Measurements from ENCODE around the gene FA2H. TPM values are rescaled to one million over a fixed set of nuclear protein-coding genes. Genes with fewer than 3 reads are reported as not detected.

The FA2H gene
- total RNA-seq, 2 experiments from 2014 or later = not detected

DNA sequence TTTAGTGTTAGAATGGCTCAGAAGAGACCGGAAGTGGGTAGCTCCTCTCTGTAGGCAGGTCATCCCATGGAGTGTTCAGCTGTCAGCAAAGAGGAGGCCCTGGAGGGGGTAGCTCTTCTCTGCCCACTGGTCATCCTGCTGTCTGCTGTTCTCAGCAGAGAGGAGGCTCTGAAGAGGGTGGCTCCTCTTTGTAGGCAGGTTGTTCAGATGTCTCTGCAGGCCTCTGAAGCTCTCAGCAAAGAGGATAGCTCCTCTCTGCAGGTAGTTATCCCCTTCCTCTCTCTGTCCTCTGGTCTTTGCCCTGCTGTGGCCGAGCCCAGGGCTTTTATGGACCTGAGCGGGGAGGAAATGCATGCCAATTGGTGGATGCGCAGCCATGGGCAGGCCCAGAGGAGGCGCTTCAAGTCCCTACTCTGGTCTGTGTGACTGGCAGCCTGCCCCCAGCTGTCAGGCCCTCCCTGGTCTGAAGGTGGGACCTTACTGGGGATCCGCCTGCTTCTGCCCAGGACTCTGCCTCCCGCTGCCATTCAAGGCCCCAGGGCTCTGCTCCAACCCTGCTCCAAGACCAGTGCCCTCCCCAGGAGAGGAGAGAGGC lies 32.5 kb upstream of the FA2H start:
- H3K4me3 Mint-ChIP-seq = no peak overlapping the region
- no peak for ATAC-seq
- H3K27ac Mint-ChIP-seq = no peak overlapping the region
- DNase-seq = no peak
- ChIA-PET POLR2A (no interaction called here), CTCF (interaction anchor here (2.0 kb wide), 1 partner anchor 55 kb away, joined by 10 read pairs; no protein-coding TSS in a partner anchor)
- TF ChIP-seq, protein P1, sequence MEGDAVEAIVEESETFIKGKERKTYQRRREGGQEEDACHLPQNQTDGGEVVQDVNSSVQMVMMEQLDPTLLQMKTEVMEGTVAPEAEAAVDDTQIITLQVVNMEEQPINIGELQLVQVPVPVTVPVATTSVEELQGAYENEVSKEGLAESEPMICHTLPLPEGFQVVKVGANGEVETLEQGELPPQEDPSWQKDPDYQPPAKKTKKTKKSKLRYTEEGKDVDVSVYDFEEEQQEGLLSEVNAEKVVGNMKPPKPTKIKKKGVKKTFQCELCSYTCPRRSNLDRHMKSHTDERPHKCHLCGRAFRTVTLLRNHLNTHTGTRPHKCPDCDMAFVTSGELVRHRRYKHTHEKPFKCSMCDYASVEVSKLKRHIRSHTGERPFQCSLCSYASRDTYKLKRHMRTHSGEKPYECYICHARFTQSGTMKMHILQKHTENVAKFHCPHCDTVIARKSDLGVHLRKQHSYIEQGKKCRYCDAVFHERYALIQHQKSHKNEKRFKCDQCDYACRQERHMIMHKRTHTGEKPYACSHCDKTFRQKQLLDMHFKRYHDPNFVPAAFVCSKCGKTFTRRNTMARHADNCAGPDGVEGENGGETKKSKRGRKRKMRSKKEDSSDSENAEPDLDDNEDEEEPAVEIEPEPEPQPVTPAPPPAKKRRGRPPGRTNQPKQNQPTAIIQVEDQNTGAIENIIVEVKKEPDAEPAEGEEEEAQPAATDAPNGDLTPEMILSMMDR (IDR thresholded peaks at IDR 0.05) = no peak
- peaks cover 2% of the 10 kb centered on the region for H3K27me3 Mint-ChIP-seq
- intact Hi-C loops (cut with micrococcal nuclease) = no loop called here
- peaks cover 10% of the 10 kb centered on the region for H3K9me3 Mint-ChIP-seq
- H3K36me3 Mint-ChIP-seq (ENCODE audit: low read depth) = no peaks in the 10 kb centered on the region
- no peaks in the 10 kb centered on the region for H3K4me1 Mint-ChIP-seq (ENCODE audit: low read depth)

DNA sequence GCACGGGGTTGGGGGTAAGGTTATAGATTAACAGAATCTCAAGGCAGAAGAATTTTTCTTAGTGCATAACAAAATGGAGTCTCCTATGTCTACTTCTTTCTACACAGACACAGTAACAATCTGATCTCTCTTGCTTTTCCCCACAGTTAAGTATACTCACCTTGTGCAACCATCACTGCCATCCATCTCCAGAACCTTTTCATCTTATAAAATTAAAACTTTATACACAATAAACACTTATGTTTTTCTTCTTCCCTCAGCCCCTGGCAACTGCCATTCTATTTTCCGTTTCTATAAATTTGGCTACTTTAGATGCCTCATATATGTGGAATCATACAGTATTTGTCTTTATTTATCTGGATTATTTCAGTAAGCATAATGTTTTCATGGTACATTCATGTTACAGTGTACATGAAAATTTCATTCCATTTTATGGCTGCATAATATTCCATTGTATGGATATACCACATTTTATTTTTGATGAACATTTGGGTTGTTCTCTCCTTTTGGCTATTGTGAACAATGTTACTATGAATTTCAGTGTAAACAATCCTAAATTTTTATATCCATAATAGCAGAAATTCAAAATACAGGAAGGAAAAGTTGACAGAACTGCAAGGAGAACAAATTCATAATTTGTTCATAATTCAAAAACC lies 25.7 kb upstream of the FA2H start:
- H3K36me3 Mint-ChIP-seq (ENCODE audit: low read depth) = no peaks in the 10 kb centered on the region
- H3K9me3 Mint-ChIP-seq = peaks cover 5% of the 10 kb centered on the region
- H3K27ac Mint-ChIP-seq = no peak overlapping the region
- peaks cover 8% of the 10 kb centered on the region for H3K27me3 Mint-ChIP-seq
- H3K4me1 Mint-ChIP-seq (ENCODE audit: low read depth) = no peaks in the 10 kb centered on the region
- DNase-seq (no peak), ATAC-seq (no peak)
- ChIA-PET POLR2A (no interaction called here), CTCF (no interaction called here)
- intact Hi-C loops (cut with micrococcal nuclease) = no loop called here
- TF ChIP-seq, protein P1 (IDR thresholded peaks at IDR 0.05) = no peak
- H3K4me3 Mint-ChIP-seq = no peak overlapping the region

DNA sequence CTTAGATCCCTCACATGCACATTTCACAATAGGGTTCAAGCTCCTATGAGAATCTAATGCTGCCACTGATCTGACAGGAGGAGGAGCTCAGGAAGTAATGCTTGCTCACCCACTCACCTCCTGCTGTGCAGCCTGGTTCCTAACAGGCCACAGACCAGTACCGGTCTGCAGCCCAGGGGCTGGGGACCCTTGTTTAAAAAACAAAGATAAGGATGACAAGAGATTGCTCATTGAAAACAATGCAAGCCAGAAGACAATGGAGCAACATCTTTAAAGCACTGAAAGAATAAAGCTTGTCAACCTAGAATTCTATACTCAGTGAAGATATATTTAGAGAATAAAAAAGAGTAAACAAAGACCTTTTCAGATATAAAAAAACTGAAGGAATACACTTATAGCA lies 22.8 kb upstream of the FA2H start:
- peaks cover 14% of the 10 kb centered on the region for H3K27me3 Mint-ChIP-seq
- TF ChIP-seq, protein P1 (IDR thresholded peaks at IDR 0.05) = no peak
- no peaks in the 10 kb centered on the region for H3K36me3 Mint-ChIP-seq (ENCODE audit: low read depth)
- ATAC-seq (no peak), DNase-seq (no peak)
- no peak overlapping the region for H3K4me3 Mint-ChIP-seq
- peaks cover 5% of the 10 kb centered on the region for H3K9me3 Mint-ChIP-seq
- no peaks in the 10 kb centered on the region for H3K4me1 Mint-ChIP-seq (ENCODE audit: low read depth)
- ChIA-PET CTCF (interaction anchor here (1.1 to 2.2 kb wide), 2 partner anchors 14 to 16 kb away, joined by 3 to 6 read pairs; no protein-coding TSS in a partner anchor), POLR2A (no interaction called here)
- intact Hi-C loops (cut with micrococcal nuclease) = no loop called here
- H3K27ac Mint-ChIP-seq = no peak overlapping the region

DNA sequence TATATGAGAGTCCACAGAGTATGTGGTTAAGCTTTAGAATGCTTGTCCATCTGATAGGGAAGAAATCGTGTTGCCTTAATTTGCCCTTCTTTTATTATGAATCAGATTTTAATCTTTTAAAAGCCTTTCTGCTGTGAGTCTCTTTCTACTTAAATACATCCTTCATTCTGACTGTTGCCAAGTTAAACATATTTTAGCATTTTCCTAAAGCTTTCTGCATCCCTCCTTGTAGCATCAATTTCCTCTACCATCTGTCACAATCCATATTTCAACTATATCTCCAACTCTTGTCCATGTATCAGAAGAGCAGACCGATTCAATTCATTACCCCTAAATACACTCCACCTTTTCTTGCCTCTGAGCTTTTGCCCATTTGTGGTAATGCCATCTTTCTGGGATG lies 20.5 kb upstream of the FA2H start:
- no peak for ATAC-seq
- intact Hi-C loops (cut with micrococcal nuclease) = no loop called here
- ChIA-PET CTCF (interaction anchor here (1.1 to 2.2 kb wide), 3 partner anchors 10 to 70 kb away, joined by 3 to 6 read pairs (median 3); no protein-coding TSS in a partner anchor), POLR2A (no interaction called here)
- Mint-ChIP-seq H3K27me3 (peaks cover 14% of the 10 kb centered on the region), H3K27ac (no peak overlapping the region), H3K9me3 (peaks cover under 1% of the 10 kb centered on the region), H3K36me3 (ENCODE audit: low read depth) (no peaks in the 10 kb centered on the region), H3K4me3 (no peak overlapping the region), H3K4me1 (ENCODE audit: low read depth) (no peaks in the 10 kb centered on the region)
- DNase-seq = no peak
- TF ChIP-seq, protein P1 (IDR thresholded peaks at IDR 0.05) = no peak

DNA sequence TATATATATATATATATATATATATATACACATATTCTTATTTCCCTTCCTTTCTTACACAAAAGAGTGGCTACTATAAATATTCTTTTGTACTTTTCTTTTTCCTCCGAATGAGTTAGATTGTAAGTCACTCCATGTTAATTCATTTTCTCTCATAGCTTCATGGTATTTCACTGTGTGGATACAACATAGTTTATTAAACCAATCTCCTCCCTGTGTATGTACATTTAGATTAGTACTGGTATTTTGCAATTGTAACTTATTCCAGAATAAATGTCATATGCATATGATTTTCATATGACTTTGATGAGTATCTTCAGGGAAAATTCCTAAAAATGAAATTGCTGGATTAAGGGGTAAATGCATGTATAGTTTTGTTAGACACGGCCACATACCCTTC lies 20.0 kb upstream of the FA2H start:
- TF ChIP-seq, protein P1 (IDR thresholded peaks at IDR 0.05) = no peak
- ATAC-seq = no peak
- no peak overlapping the region for H3K27ac Mint-ChIP-seq
- no peaks in the 10 kb centered on the region for H3K36me3 Mint-ChIP-seq (ENCODE audit: low read depth)
- no peak for DNase-seq
- H3K9me3 Mint-ChIP-seq = no peaks in the 10 kb centered on the region
- intact Hi-C loops (cut with micrococcal nuclease) = no loop called here
- no peaks in the 10 kb centered on the region for H3K4me1 Mint-ChIP-seq (ENCODE audit: low read depth)
- ChIA-PET POLR2A (no interaction called here), CTCF (interaction anchor here (1.1 kb wide), 1 partner anchor 9 kb away, joined by 3 read pairs; no protein-coding TSS in a partner anchor)
- peaks cover 14% of the 10 kb centered on the region for H3K27me3 Mint-ChIP-seq
- no peak overlapping the region for H3K4me3 Mint-ChIP-seq

All from activated CD8-positive, alpha-beta T cell treated with anti-CD3 and anti-CD28 coated beads for 36 hours (primary cell).